ENCODE measurements around the gene ADM5.

ADM5 gene

GRCh38 chr19:49667473-49667872 lies 21.9 kb upstream of the ADM5 start:
- TF ChIP-seq POLR2AphosphoS5 (IDR thresholded peaks at IDR 0.05; ENCODE audit: low read depth) (no peak), SPI1 (IDR thresholded peaks at IDR 0.05; ENCODE audit: borderline replicate concordance, low read depth) (peak; percentile 28; the same call in 1 of the 2 replicates), GABPA (IDR thresholded peaks at IDR 0.05; ENCODE audit: low read depth) (no peak)
- TF ChIP-seq, protein P1, sequence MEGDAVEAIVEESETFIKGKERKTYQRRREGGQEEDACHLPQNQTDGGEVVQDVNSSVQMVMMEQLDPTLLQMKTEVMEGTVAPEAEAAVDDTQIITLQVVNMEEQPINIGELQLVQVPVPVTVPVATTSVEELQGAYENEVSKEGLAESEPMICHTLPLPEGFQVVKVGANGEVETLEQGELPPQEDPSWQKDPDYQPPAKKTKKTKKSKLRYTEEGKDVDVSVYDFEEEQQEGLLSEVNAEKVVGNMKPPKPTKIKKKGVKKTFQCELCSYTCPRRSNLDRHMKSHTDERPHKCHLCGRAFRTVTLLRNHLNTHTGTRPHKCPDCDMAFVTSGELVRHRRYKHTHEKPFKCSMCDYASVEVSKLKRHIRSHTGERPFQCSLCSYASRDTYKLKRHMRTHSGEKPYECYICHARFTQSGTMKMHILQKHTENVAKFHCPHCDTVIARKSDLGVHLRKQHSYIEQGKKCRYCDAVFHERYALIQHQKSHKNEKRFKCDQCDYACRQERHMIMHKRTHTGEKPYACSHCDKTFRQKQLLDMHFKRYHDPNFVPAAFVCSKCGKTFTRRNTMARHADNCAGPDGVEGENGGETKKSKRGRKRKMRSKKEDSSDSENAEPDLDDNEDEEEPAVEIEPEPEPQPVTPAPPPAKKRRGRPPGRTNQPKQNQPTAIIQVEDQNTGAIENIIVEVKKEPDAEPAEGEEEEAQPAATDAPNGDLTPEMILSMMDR (IDR thresholded peaks at IDR 0.05; ENCODE audit: insufficient read depth, low read length), result no peak
- TF ChIP-seq, protein P2, sequence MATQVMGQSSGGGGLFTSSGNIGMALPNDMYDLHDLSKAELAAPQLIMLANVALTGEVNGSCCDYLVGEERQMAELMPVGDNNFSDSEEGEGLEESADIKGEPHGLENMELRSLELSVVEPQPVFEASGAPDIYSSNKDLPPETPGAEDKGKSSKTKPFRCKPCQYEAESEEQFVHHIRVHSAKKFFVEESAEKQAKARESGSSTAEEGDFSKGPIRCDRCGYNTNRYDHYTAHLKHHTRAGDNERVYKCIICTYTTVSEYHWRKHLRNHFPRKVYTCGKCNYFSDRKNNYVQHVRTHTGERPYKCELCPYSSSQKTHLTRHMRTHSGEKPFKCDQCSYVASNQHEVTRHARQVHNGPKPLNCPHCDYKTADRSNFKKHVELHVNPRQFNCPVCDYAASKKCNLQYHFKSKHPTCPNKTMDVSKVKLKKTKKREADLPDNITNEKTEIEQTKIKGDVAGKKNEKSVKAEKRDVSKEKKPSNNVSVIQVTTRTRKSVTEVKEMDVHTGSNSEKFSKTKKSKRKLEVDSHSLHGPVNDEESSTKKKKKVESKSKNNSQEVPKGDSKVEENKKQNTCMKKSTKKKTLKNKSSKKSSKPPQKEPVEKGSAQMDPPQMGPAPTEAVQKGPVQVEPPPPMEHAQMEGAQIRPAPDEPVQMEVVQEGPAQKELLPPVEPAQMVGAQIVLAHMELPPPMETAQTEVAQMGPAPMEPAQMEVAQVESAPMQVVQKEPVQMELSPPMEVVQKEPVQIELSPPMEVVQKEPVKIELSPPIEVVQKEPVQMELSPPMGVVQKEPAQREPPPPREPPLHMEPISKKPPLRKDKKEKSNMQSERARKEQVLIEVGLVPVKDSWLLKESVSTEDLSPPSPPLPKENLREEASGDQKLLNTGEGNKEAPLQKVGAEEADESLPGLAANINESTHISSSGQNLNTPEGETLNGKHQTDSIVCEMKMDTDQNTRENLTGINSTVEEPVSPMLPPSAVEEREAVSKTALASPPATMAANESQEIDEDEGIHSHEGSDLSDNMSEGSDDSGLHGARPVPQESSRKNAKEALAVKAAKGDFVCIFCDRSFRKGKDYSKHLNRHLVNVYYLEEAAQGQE (IDR thresholded peaks at IDR 0.05; ENCODE audit: insufficient replicate concordance, low read depth), result no peak
- DNase-seq (ENCODE audit: low read depth in 1 of 2, low spot score in 1 of 2), result no peak
- Histone ChIP-seq H3K4me3 (replicated peaks; ENCODE audit: insufficient read depth, low read length) (no peak overlapping the region), H3K27me3 (ENCODE audit: insufficient read depth, poor library complexity, severe bottlenecking) (no peaks in the 10 kb centered on the region), H3K27ac (replicated peaks) (no peak overlapping the region)

DNA sequence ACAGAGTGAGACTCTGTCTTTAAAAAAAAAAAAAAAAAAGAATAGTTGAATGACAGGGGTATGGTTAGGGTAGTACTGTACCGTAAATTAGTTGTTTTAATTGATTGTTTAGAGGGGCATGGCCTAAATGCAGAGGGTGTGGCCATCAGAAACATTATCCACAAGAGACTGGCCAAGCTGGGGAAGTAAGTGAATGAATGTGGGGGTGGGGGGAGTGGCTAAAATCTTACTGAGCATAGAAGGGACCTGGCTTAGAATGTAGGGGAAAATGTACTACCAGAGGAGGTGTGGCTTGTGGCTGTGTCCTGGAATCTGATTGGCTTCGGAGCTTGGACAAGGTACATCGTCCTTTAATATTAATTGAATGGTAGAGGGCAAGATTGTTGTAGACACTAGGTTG lies 19.9 kb upstream of the ADM5 start:
- Histone ChIP-seq H3K4me3 (replicated peaks; ENCODE audit: insufficient read depth, low read length) (no peak overlapping the region), H3K27ac (replicated peaks) (no peak overlapping the region), H3K27me3 (ENCODE audit: insufficient read depth, poor library complexity, severe bottlenecking) (no peaks in the 10 kb centered on the region)
- DNase-seq (ENCODE audit: low read depth in 1 of 2, low spot score in 1 of 2), result no peak
- TF ChIP-seq POLR2AphosphoS5 (IDR thresholded peaks at IDR 0.05; ENCODE audit: low read depth) (no peak), GABPA (IDR thresholded peaks at IDR 0.05; ENCODE audit: low read depth) (no peak), SPI1 (IDR thresholded peaks at IDR 0.05; ENCODE audit: borderline replicate concordance, low read depth) (no peak)
- TF ChIP-seq, protein P2 (IDR thresholded peaks at IDR 0.05; ENCODE audit: insufficient replicate concordance, low read depth), result no peak
- TF ChIP-seq, protein P1 (IDR thresholded peaks at IDR 0.05; ENCODE audit: insufficient read depth, low read length), result no peak

DNA sequence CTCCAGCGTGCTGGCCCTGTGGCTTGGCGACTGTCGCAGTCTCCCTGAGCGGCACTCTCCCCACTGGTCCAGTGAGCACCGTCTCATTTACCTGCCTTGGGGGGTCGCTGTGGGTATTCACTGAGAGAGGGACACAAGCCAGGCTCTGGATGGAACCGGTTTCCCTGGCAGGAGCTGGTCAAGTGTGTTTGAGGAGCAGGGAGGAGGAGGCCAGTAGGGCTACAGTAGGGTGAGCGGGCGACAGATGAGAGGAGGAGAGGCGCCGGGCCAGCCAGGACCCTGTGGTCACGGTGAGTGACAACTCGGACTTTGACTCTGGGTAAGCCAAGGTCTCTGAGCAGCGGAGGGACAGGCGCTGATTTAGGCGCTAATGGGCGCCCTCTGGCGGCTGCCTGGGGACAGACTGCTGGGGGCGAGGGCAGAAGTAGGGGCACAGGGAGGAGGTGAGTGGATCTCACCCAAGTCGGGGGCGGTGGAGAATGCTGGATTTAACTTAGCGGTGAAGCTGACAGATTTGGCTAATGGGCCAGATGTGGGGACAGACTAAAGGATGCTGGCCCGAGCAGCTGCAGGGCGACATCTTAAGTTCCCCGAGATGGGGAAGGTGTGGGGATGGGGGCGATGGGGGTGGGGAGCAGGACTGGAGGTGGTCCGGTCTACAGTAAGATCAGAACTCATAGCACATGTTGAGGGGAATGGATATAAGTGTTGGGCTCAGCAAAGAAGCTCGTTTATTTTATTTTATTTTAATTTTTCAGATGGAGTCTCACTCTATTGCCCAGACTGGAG lies 17.1 kb upstream of the ADM5 start:
- TF ChIP-seq, protein P1 (IDR thresholded peaks at IDR 0.05; ENCODE audit: insufficient read depth, low read length), result peak; percentile 97
- no peak for TF ChIP-seq SPI1 (IDR thresholded peaks at IDR 0.05; ENCODE audit: borderline replicate concordance, low read depth)
- H3K27ac ChIP-seq (replicated peaks), result no peak overlapping the region
- H3K4me3 ChIP-seq (replicated peaks; ENCODE audit: insufficient read depth, low read length), result no peak overlapping the region
- peak in 1 of 2 experiments; percentile 71 for DNase-seq (ENCODE audit: low read depth in 1 of 2, low spot score in 1 of 2)
- H3K27me3 ChIP-seq (ENCODE audit: insufficient read depth, poor library complexity, severe bottlenecking), result no peaks in the 10 kb centered on the region
